GM12891 (cell line): ENCODE measurements around the gene HIPK1.

Experiments used
- PAX5 ChIP-seq: IDR thresholded peaks from 2 replicates; pipeline ENCODE4 v1.6.1; 2011; ENCODE audit warnings: low read length, moderate library complexity, mild to moderate bottlenecking; ENCODE audit not compliant: insufficient read depth, severe bottlenecking
- POLR2A ChIP-seq: IDR thresholded peaks from 2 replicates; pipeline ENCODE4 v1.6.1; 2011; ENCODE audit warnings: low read depth, low read length, control low read depth
- POLR2AphosphoS5 ChIP-seq: IDR thresholded peaks from 2 replicates; pipeline ENCODE4 v1.6.1; 2011; ENCODE audit warnings: low read depth, low read length, control low read depth
- POU2F2 ChIP-seq: IDR thresholded peaks from 2 replicates; pipeline ENCODE4 v1.6.1; 2011; ENCODE audit warnings: low read depth, mild to moderate bottlenecking, control low read depth, low read length, moderate library complexity
- SPI1 ChIP-seq: IDR thresholded peaks from 2 replicates; pipeline ENCODE4 v1.6.1; 2011; ENCODE audit warnings: low read depth, low read length, control low read depth
- TAF1 ChIP-seq: IDR thresholded peaks from 2 replicates; pipeline ENCODE4 v1.6.1; 2011; ENCODE audit warnings: low read depth, low read length, control low read depth

GRCh38 chr1:114008993-114009392 is 79.9 kb downstream of the HIPK1 start:
- TF ChIP-seq POLR2AphosphoS5 (no peak), TAF1 (no peak), POLR2A (no peak), SPI1 (no peak), PAX5 (no peak), POU2F2 (no peak)
